A549 (cell line): ENCODE measurements around the gene RGL4.

ENCODE experiments used
- JUN ChIP-seq, 2 experiments: fragments of >200 bp; sonication (Bioruptor Twin); formaldehyde crosslinking; IDR thresholded peaks; 2 replicates in 1 of 2; 3 replicates in 1 of 2; pipeline ENCODE4 v1.6.1; 2016 to 2017
- SMC3 ChIP-seq: fragments of >200 bp; sonication (Bioruptor Twin); formaldehyde crosslinking; IDR thresholded peaks from 3 replicates; pipeline ENCODE4 v1.6.1; 2018; ENCODE audit warnings: inconsistent platforms
- SREBF2 ChIP-seq: fragments of 450-650 bp; IDR thresholded peaks from 2 replicates; pipeline ENCODE4 v1.6.1; 2014; ENCODE audit warnings: mild to moderate bottlenecking, moderate library complexity
- TP53 ChIP-seq: fragments of 250-450 bp; sonication (Bioruptor Pico); IDR thresholded peaks from 2 replicates; pipeline ENCODE4 v1.5.0; 2021; ENCODE audit warnings: mild to moderate bottlenecking, moderate library complexity
- TF ChIP-seq, protein P1 (sequence below): fragments of >200 bp; sonication (Bioruptor Twin); formaldehyde crosslinking; IDR thresholded peaks from 3 replicates; pipeline ENCODE4 v1.5.1; 2016

DNA sequence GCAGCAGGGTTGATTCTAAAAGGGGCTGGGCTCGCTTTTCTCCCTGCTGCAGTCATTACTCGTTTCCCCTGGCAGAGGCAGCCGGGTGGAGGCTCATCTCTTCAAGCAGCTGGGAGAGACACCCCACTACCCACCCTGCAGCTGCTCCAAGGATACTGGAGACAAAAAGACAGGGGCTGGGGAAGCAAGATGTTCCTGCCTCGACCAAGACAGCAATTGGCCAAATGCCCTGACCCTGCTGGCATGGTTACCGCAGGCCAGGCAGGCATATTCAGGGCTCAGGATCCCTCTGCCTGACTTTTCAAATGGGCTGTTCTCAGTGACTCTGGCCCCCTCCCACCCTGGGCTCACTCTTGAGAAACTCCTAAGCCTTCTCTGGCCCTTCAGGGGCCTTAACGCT, 6.8 kb upstream of the RGL4 start:
- TF ChIP-seq JUN (IDR thresholded peaks at IDR 0.05) (no peak), TP53 (CRISPR knock-in tag) (no peak), SREBF2 (no peak), SMC3 (no peak)
- TF ChIP-seq, protein P1, sequence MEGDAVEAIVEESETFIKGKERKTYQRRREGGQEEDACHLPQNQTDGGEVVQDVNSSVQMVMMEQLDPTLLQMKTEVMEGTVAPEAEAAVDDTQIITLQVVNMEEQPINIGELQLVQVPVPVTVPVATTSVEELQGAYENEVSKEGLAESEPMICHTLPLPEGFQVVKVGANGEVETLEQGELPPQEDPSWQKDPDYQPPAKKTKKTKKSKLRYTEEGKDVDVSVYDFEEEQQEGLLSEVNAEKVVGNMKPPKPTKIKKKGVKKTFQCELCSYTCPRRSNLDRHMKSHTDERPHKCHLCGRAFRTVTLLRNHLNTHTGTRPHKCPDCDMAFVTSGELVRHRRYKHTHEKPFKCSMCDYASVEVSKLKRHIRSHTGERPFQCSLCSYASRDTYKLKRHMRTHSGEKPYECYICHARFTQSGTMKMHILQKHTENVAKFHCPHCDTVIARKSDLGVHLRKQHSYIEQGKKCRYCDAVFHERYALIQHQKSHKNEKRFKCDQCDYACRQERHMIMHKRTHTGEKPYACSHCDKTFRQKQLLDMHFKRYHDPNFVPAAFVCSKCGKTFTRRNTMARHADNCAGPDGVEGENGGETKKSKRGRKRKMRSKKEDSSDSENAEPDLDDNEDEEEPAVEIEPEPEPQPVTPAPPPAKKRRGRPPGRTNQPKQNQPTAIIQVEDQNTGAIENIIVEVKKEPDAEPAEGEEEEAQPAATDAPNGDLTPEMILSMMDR: no peak
